Thyroid gland (tissue), 4 donors: ENCODE results near the gene ACKR4.

Experiments
- POLR2A ChIP-seq, 2 donors: fragments of 450-650 bp; IDR thresholded peaks; one replicate each; pipeline ENCODE4 v1.6.1; 2017; ENCODE audit warnings: antibody characterized with exemption in 2 of 2, mild to moderate bottlenecking in 2 of 2, moderate library complexity in 1 of 2
- TF ChIP-seq, protein P1 (sequence below), 6 experiments: fragments of 200-600 bp in 3 of 6; fragments of 450-650 bp in 3 of 6; sonication (generic) in 3 of 6; IDR thresholded peaks; one replicate each; pipeline ENCODE4 v1.5.1; 2016 to 2019; ENCODE audit warnings: antibody characterized with exemption in 6 of 6, mild to moderate bottlenecking in 2 of 6, inconsistent platforms in 1 of 6, moderate library complexity in 1 of 6

DNA sequence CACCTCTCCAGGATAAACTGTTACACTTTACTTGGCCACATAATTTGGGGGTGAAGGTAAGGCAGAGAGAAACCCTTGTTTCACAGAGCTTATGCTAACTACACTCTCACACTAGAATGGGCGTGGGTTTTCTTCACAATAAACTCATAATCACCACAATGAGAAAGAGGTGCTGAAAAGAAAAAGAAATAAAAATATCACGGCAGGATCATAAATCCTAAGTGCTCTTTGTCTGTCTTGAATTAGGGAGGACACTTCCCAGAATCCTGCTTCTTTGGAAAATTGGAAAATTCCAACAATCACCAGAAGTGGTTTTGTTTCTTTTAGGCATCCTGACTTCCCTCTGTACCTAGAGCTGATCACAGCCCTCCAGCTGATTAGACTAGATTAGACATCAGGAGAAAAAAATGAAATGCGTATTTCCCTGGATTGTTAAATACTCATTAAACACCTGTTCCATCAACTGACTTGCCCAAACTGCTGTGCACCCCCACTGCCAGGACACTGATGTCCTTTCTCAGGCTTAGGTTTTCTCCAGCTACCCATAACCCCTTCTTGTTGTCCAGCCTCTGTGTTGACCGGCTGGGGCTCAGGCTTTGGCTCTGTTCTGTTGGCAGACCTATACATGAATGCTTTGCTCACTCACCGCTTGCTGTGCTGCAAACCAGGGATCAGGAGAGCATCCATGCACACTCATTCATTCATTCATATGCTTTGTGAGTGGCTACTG is 41.6 kb upstream of the ACKR4 start:
- TF ChIP-seq POLR2A (IDR thresholded peaks at IDR 0.05), result no peak
- TF ChIP-seq, protein P1, sequence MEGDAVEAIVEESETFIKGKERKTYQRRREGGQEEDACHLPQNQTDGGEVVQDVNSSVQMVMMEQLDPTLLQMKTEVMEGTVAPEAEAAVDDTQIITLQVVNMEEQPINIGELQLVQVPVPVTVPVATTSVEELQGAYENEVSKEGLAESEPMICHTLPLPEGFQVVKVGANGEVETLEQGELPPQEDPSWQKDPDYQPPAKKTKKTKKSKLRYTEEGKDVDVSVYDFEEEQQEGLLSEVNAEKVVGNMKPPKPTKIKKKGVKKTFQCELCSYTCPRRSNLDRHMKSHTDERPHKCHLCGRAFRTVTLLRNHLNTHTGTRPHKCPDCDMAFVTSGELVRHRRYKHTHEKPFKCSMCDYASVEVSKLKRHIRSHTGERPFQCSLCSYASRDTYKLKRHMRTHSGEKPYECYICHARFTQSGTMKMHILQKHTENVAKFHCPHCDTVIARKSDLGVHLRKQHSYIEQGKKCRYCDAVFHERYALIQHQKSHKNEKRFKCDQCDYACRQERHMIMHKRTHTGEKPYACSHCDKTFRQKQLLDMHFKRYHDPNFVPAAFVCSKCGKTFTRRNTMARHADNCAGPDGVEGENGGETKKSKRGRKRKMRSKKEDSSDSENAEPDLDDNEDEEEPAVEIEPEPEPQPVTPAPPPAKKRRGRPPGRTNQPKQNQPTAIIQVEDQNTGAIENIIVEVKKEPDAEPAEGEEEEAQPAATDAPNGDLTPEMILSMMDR (IDR thresholded peaks at IDR 0.05), result no peak
